Measurements from ENCODE around the gene PARD6B. TPM values are rescaled to one million over a fixed set of nuclear protein-coding genes. Genes with fewer than 3 reads are reported as not detected.

The PARD6B gene
- total RNA-seq, 1 donor from 2014 or later = 20.4 TPM

- no peak for DNase-seq (ENCODE audit: low spot score in 2 of 2)
These were observed 8.8 kb upstream of the PARD6B start for GRCh38 chr20:50722424-50723155.

DNA sequence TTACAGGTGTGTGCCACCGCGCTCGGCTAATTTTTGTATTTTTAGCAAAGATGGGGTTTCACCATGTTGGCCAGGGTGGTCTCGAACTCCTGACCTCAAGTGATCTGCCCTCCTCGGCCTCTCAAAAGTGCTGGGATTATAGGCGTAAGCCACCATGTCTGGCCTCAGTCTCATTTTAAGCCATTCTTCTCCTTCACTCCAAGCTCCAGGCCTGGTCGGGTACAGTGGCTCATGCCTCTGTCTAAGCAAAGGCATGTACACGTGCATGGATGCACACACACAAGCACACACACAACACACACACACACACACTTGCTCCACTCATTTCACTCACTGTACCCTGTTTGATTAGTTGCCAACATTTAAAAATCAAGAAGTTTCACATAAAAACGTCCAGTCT lies 7.7 kb upstream of the PARD6B start:
- no peak for DNase-seq (ENCODE audit: low spot score in 2 of 2)
- FAIRE-seq = no peak

More at GRCh38 chr20:50722424-50723155, 8.8 kb upstream of the PARD6B start:
- no peak for FAIRE-seq

GRCh38 chr20:50724112-50724725 lies 7.2 kb upstream of the PARD6B start:
- FAIRE-seq (no peak), DNase-seq (ENCODE audit: low spot score in 2 of 2) (no peak)

- FAIRE-seq (no peak), DNase-seq (ENCODE audit: low spot score in 2 of 2) (peak in 1 of 2 donors; percentile 24)
These were observed 6.3 kb upstream of the PARD6B start for GRCh38 chr20:50724851-50725723.

DNA sequence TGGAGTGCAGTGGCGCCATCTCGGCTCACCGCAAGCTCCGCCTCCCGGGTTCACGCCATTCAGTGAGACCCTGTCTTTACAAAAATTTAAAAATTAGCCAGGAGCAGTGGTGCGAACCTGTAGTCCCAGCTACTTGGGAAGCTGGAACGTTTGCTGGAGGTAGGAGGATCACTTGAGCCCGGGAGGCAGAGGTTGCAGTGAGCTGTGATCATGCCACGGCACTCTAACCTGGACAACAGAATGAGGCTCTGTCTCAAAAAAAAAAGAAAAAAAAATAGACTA lies 5.7 kb upstream of the PARD6B start:
- no peak for FAIRE-seq

GRCh38 chr20:50726955-50727791 lies 4.2 kb upstream of the PARD6B start:
- DNase-seq (ENCODE audit: low spot score in 2 of 2) (no peak), FAIRE-seq (no peak)

More for the DNA sequence above, 5.7 kb upstream of the PARD6B start:
- no peak for DNase-seq (ENCODE audit: low spot score in 2 of 2)

GRCh38 chr20:50727792-50728485 lies 3.4 kb upstream of the PARD6B start:
- DNase-seq (ENCODE audit: low spot score in 2 of 2) (no peak), FAIRE-seq (no peak)

GRCh38 chr20:50728486-50728980 lies 2.8 kb upstream of the PARD6B start:
- FAIRE-seq = no peak
- DNase-seq (ENCODE audit: low spot score in 2 of 2) = no peak

DNA sequence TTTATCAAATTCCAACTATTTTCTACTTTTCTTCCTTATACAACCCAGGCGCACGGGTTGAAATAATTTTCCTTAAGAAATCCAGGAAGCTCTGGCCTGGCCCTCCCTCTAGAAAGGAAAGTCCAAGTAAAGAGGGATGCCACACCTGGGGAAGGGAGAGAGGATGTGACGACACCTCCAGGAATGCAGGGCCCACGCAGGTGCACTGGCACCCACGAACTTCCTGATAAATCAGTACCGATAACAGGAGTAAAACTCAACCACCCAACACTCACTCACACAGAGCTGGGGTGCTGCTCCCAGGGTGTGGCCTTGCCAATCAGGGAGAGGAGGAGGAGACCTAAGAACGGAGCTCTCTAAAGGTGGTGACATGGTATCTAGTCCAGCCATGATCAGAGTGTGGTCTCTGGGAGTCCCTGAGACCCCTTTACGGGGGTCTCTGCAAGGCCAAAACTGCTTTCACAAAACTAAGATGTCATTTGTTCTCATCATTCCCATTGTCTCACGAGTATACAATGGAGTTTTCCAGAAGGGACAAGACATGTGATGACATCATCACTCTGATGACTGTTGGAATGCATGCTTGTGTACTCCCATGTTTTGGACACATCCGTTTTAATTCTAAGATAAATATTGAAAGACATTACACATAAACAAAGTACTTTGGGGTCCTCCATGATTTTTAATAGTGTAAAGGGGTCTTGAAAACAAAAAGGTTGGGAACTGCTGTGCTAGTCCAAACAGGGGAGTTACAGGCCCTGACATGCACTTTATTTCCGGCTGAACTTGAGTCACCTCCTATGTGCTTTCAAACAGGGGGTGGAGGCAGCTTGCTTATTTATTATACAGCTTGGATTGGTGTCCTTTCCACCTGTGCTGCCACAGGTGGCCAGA lies 2.2 kb upstream of the PARD6B start:
- no peak for FAIRE-seq
- no peak for DNase-seq (ENCODE audit: low spot score in 2 of 2)

DNA sequence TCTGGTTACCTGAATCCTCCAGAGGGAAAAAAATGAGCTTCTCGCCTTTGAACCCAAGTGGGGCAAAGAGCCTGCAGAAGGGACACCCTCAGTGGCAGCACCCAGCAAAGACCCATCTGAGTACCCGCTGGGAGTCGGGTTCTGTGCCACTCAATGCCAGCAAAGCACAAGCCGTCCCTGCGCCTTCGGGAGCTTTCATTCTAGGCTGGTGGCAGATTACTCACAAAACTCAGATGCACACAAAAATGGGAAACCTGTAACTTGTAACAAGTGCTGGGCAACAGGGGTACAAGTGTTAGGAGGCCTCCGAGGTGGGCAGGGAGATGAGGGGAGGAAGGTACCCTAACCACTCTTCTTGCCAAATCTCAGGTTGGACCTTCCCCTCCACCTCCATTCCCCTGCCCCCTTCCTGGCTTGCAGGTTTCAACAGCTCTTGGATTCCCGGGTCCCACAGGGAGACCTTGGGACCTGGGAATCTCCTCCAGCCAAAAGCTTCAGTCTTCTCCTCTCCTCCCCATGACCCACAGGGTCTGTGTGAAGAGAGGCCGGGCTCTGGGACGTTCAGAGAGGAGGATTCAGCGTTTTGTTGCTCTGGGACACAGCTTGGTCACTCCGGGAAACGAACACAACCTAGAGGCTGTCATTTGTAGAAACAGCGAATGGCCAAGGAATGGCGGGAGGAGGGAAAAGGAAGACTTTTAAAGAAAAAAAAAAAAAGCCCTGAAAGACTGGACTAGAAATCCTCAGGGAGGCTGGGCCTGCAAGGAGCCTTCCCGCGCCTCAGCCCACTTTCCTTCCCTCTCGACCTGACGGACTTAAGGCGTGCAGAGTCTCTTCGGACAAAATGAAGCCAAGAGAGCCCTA lies 1.2 kb upstream of the PARD6B start:
- DNase-seq (ENCODE audit: low spot score in 2 of 2) = peak; percentile 29 to 40
- FAIRE-seq = no peak

DNA sequence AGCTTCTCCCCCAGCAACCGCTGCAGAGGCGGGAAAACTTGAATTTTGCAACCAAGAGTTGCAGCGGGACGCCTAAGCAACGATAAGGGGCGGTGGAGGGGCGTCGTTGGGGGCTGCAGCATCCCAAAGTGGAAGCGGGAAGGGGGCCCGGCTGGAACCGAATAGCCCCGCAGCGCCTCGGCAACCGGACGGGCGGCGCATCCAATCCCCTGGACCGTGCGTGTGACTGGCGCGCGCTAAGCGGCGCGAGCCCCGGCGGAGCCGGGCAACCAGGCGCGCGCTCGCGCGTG lies 670 bp upstream of the PARD6B start:
- no peak for FAIRE-seq
- DNase-seq (ENCODE audit: low spot score in 2 of 2) = no peak

GRCh38 chr20:50731930-50732690 lies 730 bp downstream of the PARD6B start:
- FAIRE-seq (no peak), DNase-seq (ENCODE audit: low spot score in 2 of 2) (no peak)

DNA sequence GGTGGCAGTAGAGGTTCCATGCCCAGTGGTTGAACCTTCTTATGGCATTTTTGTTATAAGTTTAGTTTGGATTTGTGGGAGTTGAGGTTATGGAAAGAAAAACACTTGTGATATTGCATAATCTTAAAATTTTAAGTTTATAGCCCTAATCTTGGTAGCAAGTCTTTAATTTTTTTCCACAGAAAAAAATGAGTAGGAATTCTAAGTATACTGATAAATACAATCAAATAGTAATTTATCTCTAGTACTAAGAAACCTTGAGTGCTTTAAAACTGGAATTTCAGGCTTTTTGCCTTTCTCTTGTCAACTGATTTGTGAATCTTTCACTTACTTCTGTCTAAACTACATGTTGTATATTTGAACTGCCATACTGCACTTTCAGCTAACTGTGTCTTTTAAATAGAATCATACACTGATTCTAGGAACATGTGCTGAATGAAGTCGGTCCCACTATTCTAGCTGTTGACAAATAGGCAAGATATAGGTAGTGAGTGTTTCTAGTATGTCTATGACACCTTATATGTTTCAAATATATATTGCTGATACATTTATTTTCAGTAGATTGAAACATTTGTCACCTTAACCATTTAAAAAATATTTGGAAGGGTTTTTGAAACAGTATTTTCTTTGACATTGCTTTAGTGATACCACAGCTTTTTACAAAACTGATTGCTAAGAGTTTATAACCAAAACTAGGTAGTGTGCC lies 2.4 kb downstream of the PARD6B start:
- FAIRE-seq = no peak

DNA sequence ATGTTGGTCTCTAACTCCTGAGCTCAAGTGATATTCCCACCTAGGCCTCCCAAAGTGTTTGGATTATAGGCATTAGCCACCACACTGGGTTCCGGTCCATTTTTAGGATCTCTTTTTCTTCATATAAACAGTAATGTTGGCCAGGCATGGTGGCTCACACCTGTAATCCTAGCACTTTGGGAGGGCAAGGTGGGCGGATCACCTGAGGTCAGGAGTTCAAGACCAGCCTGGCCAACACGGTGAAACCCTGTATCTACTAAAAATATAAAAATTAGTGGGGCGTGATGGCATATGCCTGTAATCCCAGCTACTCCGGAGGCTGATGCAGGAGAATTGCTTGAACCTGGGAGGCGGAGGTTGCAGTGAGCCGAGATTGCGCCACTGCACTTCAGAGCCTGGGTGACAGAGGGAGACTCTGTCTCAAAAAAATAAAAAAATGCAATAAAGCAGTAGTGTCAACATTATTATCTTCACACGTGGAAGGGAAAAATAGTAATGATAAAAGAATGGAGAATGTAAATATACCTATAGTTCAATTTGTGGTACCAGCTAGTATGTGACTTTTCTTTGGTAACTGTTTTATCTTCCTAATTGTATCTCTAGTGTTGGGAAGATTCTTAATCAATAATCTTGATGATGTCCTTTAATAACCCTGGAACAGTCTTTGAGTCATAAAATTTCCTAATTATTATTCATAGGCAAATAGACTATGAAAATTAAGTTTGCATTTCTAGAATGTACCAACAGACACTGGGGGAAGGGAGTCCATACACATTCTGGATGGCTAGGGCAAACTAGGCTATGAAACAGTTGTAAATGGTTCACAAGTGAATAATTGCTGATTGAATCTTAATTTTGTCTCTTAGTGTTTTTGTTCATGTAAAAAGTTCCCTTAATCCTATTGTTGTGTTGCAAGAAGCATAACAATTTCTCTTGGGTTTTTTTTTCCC lies 3.6 kb downstream of the PARD6B start:
- no peak for DNase-seq (ENCODE audit: low spot score in 2 of 2)
- FAIRE-seq = no peak

More for the DNA sequence above, 2.4 kb downstream of the PARD6B start:
- DNase-seq (ENCODE audit: low spot score in 2 of 2) = no peak

- DNase-seq (ENCODE audit: low spot score in 2 of 2) = no peak
- no peak for FAIRE-seq
These were observed 4.4 kb downstream of the PARD6B start for GRCh38 chr20:50735813-50736212.

- DNase-seq (ENCODE audit: low spot score in 2 of 2) = no peak
- no peak for FAIRE-seq
These were observed 6.0 kb downstream of the PARD6B start for GRCh38 chr20:50737352-50737751.
